Measurements from ENCODE around the gene CCNB3.

CCNB3 gene

GRCh38 chrX:50198348-50198747, 6.2 kb upstream of the CCNB3 start:
- Histone ChIP-seq H2BK5ac (ENCODE audit: low read length) (no peak overlapping the region), H2AFZ (ENCODE audit: low read length) (no peak overlapping the region), H2BK15ac (ENCODE audit: low read length) (no peak overlapping the region), H3K4me1 (ENCODE audit: control insufficient read depth in 2 of 2, insufficient read depth in 1 of 2, low read depth in 1 of 2, low read length in 2 of 2) (no peaks in the 10 kb centered on the region), H3K23ac (ENCODE audit: low read depth, low read length, poor library complexity) (no peak overlapping the region), H3K9ac (ENCODE audit: low read depth, low read length, poor library complexity) (no peak overlapping the region), H3K36me3 (replicated peaks in 1 of 2; ENCODE audit: control insufficient read depth in 2 of 2, insufficient read depth in 2 of 2, low read length in 2 of 2) (no peaks in the 10 kb centered on the region), H2BK12ac (ENCODE audit: low read length) (no peak overlapping the region), H3K14ac (ENCODE audit: low read length) (no peak overlapping the region), H4K91ac (ENCODE audit: low read depth, low read length, poor library complexity) (no peak overlapping the region), H3K18ac (ENCODE audit: low read length) (no peak overlapping the region), H4K8ac (ENCODE audit: low read depth, low read length) (no peak overlapping the region), H3K4me3 (ENCODE audit: low read length in 2 of 2) (no peak overlapping the region), H3K27ac (replicated peaks; ENCODE audit: low read length) (no peak overlapping the region), H3K9me3 (replicated peaks in 1 of 2; ENCODE audit: control insufficient read depth in 2 of 2, insufficient read depth in 1 of 2, low read depth in 1 of 2, low read length in 2 of 2) (no peaks in the 10 kb centered on the region), H3K4ac (ENCODE audit: low read length) (no peak overlapping the region), H2AK5ac (ENCODE audit: low read depth, low read length) (no peak overlapping the region), H3K27me3 (ENCODE audit: control insufficient read depth in 3 of 3, insufficient read depth in 3 of 3, low read depth in 1 of 3, low read length in 3 of 3) (no peaks in the 10 kb centered on the region), H2BK120ac (ENCODE audit: low read depth, low read length) (no peak overlapping the region), H3K4me2 (ENCODE audit: insufficient read depth, low read length, poor library complexity, severe bottlenecking) (no peak overlapping the region), H3K79me1 (ENCODE audit: low read depth, low read length) (no peaks in the 10 kb centered on the region)
- DNase-seq (ENCODE audit: low spot score): no peak
- WGBS, 2 donors (ENCODE audit: extremely low coverage in 2 of 2, insufficient read length in 2 of 2, insufficient replicate concordance in 1 of 2): no CpG with 5 or more reads among the region's 4 CpGs

GRCh38 chrX:50200907-50201306, 3.7 kb upstream of the CCNB3 start, which contains the start of gene AKAP4:
Gene AKAP4 (minus strand): TSS chrX:50201007. CDS start chrX:50200889, 118 bp downstream.
- Histone ChIP-seq H3K9ac (ENCODE audit: low read depth, low read length, poor library complexity) (no peak within 1 kb of the TSS), H4K8ac (ENCODE audit: low read depth, low read length) (no peak within 1 kb of the TSS), H3K4me3 (ENCODE audit: low read length in 2 of 2) (no peak within 1 kb of the TSS), H3K4ac (ENCODE audit: low read length) (no peak within 1 kb of the TSS), H2AK5ac (ENCODE audit: low read depth, low read length) (no peak within 1 kb of the TSS), H2AFZ (ENCODE audit: low read length) (peak within 1 kb of the TSS; percentile 59), H2BK5ac (ENCODE audit: low read length) (no peak within 1 kb of the TSS), H3K79me1 (ENCODE audit: low read depth, low read length) (no peaks in the 10 kb centered on the region), H2BK12ac (ENCODE audit: low read length) (no peak within 1 kb of the TSS), H3K9me3 (replicated peaks in 1 of 2; ENCODE audit: control insufficient read depth in 2 of 2, insufficient read depth in 1 of 2, low read depth in 1 of 2, low read length in 2 of 2) (no peaks in the 10 kb centered on the region), H3K14ac (ENCODE audit: low read length) (no peak within 1 kb of the TSS), H3K18ac (ENCODE audit: low read length) (no peak within 1 kb of the TSS), H4K91ac (ENCODE audit: low read depth, low read length, poor library complexity) (no peak within 1 kb of the TSS), H2BK15ac (ENCODE audit: low read length) (no peak within 1 kb of the TSS), H3K4me2 (ENCODE audit: insufficient read depth, low read length, poor library complexity, severe bottlenecking) (no peak within 1 kb of the TSS), H3K27ac (replicated peaks; ENCODE audit: low read length) (no peak within 1 kb of the TSS), H2BK120ac (ENCODE audit: low read depth, low read length) (no peak within 1 kb of the TSS), H3K36me3 (replicated peaks in 1 of 2; ENCODE audit: control insufficient read depth in 2 of 2, insufficient read depth in 2 of 2, low read length in 2 of 2) (no peaks in the 10 kb centered on the region), H3K23ac (ENCODE audit: low read depth, low read length, poor library complexity) (no peak within 1 kb of the TSS), H3K4me1 (ENCODE audit: control insufficient read depth in 2 of 2, insufficient read depth in 1 of 2, low read depth in 1 of 2, low read length in 2 of 2) (no peaks in the 10 kb centered on the region), H3K27me3 (ENCODE audit: control insufficient read depth in 3 of 3, insufficient read depth in 3 of 3, low read depth in 1 of 3, low read length in 3 of 3) (no peaks in the 10 kb centered on the region)
- no peak for DNase-seq (ENCODE audit: low spot score)
- WGBS, 2 donors (ENCODE audit: extremely low coverage in 2 of 2, insufficient read length in 2 of 2, insufficient replicate concordance in 1 of 2): no CpG with 5 or more reads among the region's 1 CpG

GRCh38 chrX:50202539-50202938, 2.0 kb upstream of the CCNB3 start:
- Histone ChIP-seq H2BK12ac (ENCODE audit: low read length) (no peak overlapping the region), H3K27ac (replicated peaks; ENCODE audit: low read length) (no peak overlapping the region)

GRCh38 chrX:50206753-50207152, 2.2 kb downstream of the CCNB3 start:
- Histone ChIP-seq H3K14ac (ENCODE audit: low read length) (no peak overlapping the region), H3K9ac (ENCODE audit: low read depth, low read length, poor library complexity) (no peak overlapping the region), H3K18ac (ENCODE audit: low read length) (no peak overlapping the region), H2BK15ac (ENCODE audit: low read length) (no peak overlapping the region), H4K91ac (ENCODE audit: low read depth, low read length, poor library complexity) (no peak overlapping the region), H3K27me3 (ENCODE audit: control insufficient read depth in 3 of 3, insufficient read depth in 3 of 3, low read depth in 1 of 3, low read length in 3 of 3) (no peaks in the 10 kb centered on the region), H3K23ac (ENCODE audit: low read depth, low read length, poor library complexity) (no peak overlapping the region), H3K4me2 (ENCODE audit: insufficient read depth, low read length, poor library complexity, severe bottlenecking) (no peak overlapping the region), H3K4me1 (ENCODE audit: control insufficient read depth in 2 of 2, insufficient read depth in 1 of 2, low read depth in 1 of 2, low read length in 2 of 2) (no peaks in the 10 kb centered on the region), H2AK5ac (ENCODE audit: low read depth, low read length) (no peak overlapping the region), H2BK12ac (ENCODE audit: low read length) (no peak overlapping the region), H4K8ac (ENCODE audit: low read depth, low read length) (no peak overlapping the region), H2BK5ac (ENCODE audit: low read length) (no peak overlapping the region), H2BK120ac (ENCODE audit: low read depth, low read length) (no peak overlapping the region), H3K4ac (ENCODE audit: low read length) (no peak overlapping the region), H3K9me3 (replicated peaks in 1 of 2; ENCODE audit: control insufficient read depth in 2 of 2, insufficient read depth in 1 of 2, low read depth in 1 of 2, low read length in 2 of 2) (no peaks in the 10 kb centered on the region), H3K27ac (replicated peaks; ENCODE audit: low read length) (no peak overlapping the region), H3K4me3 (ENCODE audit: low read length in 2 of 2) (no peak overlapping the region), H3K36me3 (replicated peaks in 1 of 2; ENCODE audit: control insufficient read depth in 2 of 2, insufficient read depth in 2 of 2, low read length in 2 of 2) (no peaks in the 10 kb centered on the region), H3K79me1 (ENCODE audit: low read depth, low read length) (no peaks in the 10 kb centered on the region), H2AFZ (ENCODE audit: low read length) (no peak overlapping the region)
- WGBS, 2 donors (ENCODE audit: extremely low coverage in 2 of 2, insufficient read length in 2 of 2, insufficient replicate concordance in 1 of 2): no CpG with 5 or more reads among the region's 11 CpGs
- no peak for DNase-seq (ENCODE audit: low spot score)

More at GRCh38 chrX:50202539-50202938, 2.0 kb upstream of the CCNB3 start:
- no CpG with 5 or more reads among the region's 3 CpGs for WGBS, 2 donors (ENCODE audit: extremely low coverage in 2 of 2, insufficient read length in 2 of 2, insufficient replicate concordance in 1 of 2)
- Histone ChIP-seq H2BK120ac (ENCODE audit: low read depth, low read length) (no peak overlapping the region), H3K4me2 (ENCODE audit: insufficient read depth, low read length, poor library complexity, severe bottlenecking) (no peak overlapping the region), H2AK5ac (ENCODE audit: low read depth, low read length) (no peak overlapping the region), H2BK5ac (ENCODE audit: low read length) (no peak overlapping the region), H3K4me1 (ENCODE audit: control insufficient read depth in 2 of 2, insufficient read depth in 1 of 2, low read depth in 1 of 2, low read length in 2 of 2) (no peaks in the 10 kb centered on the region), H3K14ac (ENCODE audit: low read length) (no peak overlapping the region), H2BK15ac (ENCODE audit: low read length) (no peak overlapping the region), H3K9me3 (replicated peaks in 1 of 2; ENCODE audit: control insufficient read depth in 2 of 2, insufficient read depth in 1 of 2, low read depth in 1 of 2, low read length in 2 of 2) (no peaks in the 10 kb centered on the region), H3K18ac (ENCODE audit: low read length) (no peak overlapping the region), H2AFZ (ENCODE audit: low read length) (peak overlapping the region; percentile 59), H3K36me3 (replicated peaks in 1 of 2; ENCODE audit: control insufficient read depth in 2 of 2, insufficient read depth in 2 of 2, low read length in 2 of 2) (no peaks in the 10 kb centered on the region), H4K91ac (ENCODE audit: low read depth, low read length, poor library complexity) (no peak overlapping the region), H3K23ac (ENCODE audit: low read depth, low read length, poor library complexity) (no peak overlapping the region), H3K27me3 (ENCODE audit: control insufficient read depth in 3 of 3, insufficient read depth in 3 of 3, low read depth in 1 of 3, low read length in 3 of 3) (no peaks in the 10 kb centered on the region), H3K4me3 (ENCODE audit: low read length in 2 of 2) (no peak overlapping the region), H4K8ac (ENCODE audit: low read depth, low read length) (no peak overlapping the region), H3K9ac (ENCODE audit: low read depth, low read length, poor library complexity) (no peak overlapping the region), H3K79me1 (ENCODE audit: low read depth, low read length) (no peaks in the 10 kb centered on the region), H3K4ac (ENCODE audit: low read length) (no peak overlapping the region)
- DNase-seq (ENCODE audit: low spot score): no peak

Data from neuronal stem cell (in vitro differentiated cells).